ENCODE results near the gene EFHD2.
"Not testable (repeated sequence)": the region's sequence is repeated elsewhere in the genome, so short reads cannot be mapped to it uniquely, and the experiment has no call there.

The EFHD2 gene

DNA sequence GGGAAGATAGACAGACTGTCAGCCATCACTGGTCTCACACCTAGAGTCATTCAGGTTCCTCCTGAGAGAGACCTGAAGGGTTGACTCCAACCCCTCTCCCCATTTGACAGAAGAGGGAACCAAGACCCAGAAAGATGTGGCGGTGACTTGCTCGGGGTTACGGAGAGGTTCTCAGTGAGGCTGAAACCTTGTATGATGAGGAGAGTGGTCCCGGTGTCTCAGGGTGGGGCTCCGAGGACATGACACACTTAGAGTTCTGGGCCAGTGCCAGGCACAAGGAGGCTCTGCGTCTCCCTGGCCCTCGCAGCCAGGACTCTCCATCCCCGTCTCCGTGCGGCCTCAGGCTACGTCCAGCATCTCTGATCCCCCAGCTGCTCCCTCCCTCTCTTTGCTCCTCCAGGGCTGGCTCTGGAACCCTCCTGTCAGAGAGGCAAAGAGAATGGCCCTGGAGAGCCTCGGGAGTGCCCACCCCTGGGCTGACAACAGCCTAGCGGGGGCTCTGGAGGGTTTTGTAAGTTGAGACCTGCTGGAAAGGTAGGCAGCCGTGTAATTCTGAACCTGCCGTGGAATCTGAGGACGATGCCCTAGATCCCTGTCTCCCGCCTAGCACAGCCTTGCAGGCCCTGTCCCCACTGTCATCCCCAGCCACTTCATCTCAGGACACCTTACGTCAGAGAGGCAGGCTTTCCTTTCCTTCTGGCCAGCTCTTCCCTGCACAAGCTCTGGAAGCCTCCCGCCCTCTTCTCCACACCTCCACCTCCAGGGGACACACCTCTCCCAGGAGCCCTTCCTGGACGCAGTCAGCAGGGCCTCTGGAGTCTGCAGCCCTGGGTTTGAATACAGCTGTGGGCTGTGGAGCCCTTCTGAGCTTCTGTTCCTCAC is 4.1 kb downstream of the EFHD2 start:
- DNase-seq: no peak

DNA sequence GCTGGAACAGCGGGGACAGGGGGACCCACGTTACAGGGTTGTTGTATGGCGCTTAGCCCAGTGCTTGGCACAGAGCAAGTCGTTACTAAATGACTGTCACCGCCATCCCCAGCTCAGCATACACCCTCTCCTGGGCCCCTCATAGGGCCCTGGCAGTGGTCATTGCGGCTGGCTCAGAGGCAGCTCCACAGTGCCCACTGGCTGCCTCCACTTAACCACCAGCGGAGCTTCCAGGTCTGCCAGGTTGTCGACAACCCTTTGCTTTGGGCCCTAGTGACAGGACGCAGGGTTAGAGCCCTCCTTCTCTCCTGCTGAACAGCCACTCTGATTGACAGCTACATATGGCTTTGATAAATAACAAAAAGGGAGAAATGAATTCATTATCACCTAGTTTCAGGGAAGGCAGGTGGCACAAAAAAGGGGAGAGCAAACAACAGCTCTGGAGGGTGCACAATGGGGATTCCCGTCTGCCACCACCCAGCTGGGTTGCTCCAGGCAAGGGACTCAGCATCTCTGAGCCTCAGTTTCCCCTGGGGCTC is 4.8 kb downstream of the EFHD2 start:
- no peak for DNase-seq

DNA sequence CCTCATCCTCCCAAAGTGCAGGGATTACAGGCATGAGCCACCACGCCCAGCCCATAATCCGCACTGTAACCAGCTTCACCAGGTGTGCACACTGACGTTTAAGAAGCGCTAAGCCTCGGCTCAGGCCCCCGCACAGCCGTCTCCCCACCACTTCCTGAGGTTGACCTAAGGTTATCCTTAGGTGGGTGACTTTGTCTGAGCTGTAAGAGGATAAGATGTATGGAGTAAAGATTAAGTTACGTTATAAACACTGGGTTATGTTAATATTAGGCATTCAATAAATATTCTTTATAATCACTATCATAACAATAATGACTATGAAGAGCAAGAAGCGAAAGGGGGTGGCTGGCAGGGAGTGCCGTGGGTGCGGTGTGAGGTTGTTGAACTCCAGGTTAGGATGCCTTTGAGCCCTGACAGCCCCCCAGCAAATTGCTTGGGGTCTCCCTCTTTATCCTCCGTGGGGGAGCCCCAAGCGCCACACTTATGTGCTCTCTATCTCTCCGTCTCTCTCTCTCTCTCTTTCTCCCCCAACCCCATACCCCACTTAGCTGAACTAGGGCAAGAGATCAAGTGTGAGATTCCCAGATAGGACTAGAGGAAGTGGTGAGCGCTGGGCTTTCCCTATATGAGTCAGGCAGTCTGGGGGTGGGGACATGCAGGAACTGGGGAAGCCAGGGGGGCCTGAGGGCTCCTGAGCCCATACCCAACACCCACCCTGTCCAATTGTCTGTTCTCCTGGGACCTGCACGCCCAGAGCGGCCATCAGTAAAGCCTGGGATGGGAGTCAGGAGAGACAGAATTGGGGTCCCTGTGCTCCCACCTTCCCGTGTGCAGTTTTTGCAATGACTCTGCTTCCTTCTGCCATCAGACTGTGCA is 7.6 kb downstream of the EFHD2 start:
- no peak for DNase-seq

DNA sequence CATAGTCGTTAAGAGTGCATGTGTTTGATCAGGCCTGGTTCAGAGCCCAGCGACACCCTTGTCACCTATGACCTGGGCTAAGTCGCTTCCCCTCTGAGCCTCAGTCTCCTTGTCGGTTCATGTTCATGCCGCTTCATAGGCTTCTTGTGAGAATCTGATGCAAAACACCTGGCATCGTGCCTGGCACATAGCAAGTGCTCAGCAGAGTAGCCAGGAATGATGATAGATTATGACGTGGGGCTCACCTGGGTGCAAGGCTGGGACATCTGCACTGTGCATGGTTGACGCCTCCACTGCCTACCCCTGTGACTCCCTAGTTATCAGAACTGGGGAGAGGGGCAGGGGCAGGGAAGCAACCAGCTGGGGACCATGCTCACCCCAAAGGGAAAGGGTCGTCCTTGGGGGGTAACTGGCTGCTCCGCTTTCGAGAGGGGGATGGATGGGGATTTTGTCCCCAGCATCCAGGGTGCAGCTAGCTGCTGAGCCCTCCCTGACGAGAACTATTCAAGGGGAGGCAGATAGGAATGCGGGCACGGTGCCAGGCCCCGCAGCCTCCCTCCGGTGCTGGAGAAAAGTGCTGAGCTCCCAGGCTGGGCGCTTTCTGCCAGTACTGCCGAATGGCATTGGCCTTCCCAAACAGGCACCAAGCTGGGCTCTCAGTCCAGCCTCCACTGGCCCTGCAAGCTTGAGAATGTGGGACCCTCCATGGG is 9.3 kb downstream of the EFHD2 start:
- no peak for DNase-seq

DNA sequence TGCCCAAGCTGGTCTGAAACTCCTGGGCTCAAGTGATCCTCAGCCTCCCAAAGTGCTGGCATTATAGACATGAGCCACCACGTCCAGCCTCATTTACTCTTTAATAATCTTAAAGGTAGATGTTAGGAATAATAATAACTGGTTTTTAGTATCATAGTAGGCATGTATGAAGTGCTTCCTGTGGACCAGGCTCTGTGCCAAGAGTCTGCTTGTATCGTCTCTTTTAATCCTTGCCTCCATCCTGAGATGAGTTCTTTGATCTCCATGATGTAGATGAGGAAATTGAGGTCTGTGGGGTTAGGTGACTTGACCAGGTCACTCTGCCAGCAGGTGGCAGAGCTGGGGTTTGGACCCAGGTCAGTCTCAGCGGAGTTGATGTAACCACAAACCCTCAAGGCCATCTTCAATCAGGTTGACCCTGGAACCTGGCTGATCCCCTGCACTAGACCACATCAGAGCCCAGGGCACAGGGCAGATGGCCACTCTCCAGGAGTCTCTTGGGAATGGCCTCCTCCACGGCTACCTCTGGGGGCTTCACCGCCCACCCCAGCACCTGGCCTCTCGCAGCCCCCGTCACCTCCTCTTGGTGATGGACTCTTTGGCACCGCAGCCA is 11.3 kb downstream of the EFHD2 start:
- no peak for DNase-seq

DNA sequence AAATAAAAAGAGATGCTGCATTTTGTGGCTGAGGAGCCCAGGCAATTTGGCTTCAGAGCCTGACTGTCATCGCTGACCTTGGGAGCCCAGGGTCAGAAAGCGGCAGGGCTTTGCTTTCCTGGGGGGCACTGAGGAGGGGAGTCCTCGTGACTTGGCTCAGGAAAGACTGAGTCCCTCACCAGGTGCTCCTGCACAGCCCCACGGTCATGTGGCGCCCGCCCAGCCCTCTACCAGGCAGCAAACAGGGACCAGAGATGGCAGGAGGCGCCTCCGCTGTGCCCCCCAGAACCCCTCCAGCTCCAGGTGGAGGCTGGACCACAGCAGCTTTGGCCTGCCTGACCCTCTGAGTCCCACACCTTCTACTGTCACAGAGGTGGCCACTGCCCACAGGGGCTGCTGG is 13.2 kb downstream of the EFHD2 start:
- no peak for DNase-seq

DNA sequence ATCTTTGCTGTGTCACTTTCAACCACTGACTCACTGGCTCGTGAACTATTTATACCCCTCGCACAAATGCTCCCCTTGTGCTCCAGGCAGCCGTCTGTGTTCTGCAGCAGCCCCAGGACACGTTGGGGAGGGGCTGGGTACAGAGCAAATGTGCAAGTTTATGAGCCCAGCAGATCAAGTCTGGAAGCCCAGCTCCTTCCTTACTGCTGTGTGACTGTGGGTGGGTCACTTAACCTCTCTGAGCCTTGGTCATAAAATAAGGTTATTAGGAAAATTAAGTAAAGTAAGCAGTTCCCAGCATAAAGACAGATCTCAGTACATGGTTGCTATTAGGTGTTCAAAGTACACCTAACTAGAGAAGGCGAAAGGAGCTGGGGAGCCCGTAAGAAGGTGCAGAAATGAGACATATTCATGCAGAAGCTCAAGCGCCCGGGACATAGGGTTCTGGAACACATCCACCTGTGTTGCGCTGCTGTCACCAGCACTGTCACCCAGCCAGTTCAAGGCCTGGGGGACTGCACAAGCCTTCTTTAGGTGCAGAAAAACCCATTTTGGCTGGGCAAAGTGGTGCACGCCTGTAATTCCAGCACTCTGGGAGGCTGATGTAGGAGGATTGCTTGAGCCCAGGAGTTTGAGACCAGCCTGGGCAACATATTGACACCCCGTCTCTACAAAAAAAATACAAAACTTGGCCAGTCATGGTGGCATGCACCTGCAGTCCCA is 13.8 kb downstream of the EFHD2 start:
- no peak for DNase-seq

DNA sequence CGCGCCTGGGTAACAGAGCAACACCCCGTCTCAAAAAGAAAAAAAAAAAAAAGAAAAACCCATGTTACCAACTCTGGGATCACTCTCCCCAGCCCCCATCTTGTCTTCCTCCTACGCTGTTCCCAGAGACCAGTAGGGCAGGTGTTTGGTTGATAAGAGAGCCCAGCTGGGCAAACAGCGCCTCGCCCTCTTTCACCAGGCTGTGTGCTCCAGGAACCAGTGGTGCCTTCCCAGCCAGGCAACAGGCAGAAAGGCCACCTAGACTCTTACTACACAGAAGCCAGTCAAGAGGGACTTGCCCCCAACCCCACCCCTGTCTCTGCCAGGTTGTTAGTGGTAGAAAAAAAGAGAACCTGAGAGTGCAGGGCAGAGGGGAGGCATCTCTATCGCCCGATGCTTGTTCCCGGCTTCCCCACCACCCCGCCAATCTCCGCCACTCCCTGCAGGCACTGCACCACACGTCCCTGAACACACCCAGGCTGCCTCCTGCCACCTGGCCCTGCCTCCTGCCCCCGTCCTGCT is 14.5 kb downstream of the EFHD2 start:
- DNase-seq: no peak

DNA sequence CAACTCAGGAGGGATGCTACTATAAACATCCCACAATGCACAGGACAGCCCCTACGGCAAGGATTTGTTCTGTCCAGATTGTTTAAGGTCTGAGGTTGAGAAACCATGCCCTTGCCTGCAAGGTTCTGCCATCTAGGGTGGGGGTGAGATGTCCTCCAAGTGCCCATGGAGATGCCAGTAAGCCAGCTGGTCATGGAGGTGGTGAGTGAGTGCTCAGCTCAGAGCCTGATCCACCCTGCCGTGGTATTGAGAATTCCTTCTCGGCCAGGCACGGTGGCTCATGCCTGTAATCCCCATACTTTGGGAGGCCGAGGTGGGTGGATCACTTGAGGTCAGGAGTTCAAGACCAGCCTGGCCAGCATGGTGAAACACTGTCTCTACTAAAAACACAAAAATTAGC is 15.3 kb downstream of the EFHD2 start:
- no peak for DNase-seq

DNA sequence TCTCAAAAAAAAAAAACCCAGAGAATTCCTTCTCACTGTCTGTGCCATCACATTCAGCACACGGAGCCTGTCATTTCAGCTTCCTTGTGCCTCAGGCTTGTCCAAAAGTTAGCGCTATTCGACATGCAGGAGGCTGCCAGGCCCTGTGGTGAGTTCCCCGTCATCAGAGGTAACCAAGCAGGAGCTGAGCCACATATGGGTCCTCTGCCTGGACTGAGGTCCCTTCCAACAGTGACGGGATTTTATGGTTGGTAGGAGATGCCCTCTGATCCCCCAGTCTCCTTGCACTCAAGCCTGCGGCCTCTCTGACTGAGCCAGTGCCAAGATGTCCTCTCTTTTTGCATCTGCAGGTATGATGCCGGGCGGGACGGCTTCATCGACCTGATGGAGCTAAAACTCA is 15.8 kb downstream of the EFHD2 start:
- DNase-seq: no peak

DNA sequence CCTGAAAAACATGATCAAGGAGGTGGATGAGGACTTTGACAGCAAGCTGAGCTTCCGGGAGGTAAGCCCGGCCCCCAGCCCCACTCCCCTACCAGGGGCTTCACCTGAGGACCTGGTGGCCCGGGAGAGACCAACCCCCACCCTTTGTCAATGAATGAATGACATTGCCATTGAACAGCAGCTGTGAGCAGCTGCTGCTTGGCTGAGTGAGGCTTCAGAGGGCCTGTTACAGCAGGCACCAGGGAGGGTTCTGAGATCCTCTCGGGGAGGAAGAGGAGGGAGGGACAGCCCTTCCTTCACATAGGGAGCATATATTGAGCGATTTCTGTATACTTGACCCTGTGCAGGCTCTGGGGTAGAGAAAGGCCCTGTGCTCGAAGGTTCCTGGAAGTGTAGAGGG is 16.3 kb downstream of the EFHD2 start:
- no peak for DNase-seq

DNA sequence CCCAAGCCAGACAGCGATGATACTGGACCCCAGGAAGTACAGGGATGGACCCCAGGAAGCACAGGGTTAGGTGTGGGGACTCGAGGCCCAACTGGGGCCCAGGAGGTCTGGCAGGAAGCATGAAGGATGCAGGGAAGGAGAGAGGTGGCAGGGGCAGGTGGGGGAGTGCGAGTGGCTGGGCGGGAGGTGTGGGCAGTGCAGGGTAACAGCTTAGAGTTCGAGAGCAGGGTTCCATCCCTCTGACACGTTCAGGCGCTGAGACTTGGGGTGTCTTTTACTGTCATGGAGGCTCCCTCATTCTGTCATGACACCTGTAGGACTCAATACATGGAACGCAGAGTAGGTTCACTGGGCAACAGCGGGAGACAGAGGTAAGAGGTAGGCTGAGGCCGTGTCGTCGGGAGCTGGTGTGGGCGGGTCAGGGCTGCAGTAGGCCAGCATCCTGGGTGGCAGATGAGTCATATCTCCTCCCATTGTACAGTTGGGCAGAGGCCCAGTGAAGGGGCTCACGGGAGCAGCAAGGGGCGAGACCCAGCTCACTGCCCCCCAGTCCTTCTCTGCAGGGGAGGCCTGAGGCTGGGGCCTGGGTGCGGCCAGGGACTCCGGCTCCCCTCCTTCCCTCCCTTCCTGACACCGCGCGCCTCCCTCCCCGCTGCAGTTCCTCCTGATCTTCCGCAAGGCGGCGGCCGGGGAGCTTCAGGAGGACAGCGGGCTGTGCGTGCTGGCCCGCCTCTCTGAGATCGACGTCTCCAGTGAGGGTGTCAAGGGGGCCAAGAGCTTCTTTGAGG is 17.0 kb downstream of the EFHD2 start:
- DNase-seq: no peak

DNA sequence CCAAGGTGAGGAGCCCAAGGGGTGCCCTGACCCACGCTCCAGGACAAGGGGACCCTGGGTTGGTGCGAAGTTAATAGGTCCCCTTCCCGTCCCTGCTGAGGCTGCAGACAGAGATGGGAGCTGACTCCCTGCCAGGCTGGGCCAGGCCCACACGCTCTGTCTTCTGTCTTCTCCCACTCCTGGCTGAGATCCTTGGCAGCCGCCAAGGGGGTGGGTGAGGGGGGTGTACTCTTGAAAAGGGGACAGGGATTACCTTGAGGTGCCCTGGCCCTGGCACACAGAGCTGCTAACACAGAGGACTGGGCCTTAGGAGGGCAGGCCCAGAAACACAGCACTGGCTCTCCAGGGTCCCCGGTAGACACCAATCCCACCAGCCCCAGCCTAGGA is 17.6 kb downstream of the EFHD2 start:
- DNase-seq: no peak

DNA sequence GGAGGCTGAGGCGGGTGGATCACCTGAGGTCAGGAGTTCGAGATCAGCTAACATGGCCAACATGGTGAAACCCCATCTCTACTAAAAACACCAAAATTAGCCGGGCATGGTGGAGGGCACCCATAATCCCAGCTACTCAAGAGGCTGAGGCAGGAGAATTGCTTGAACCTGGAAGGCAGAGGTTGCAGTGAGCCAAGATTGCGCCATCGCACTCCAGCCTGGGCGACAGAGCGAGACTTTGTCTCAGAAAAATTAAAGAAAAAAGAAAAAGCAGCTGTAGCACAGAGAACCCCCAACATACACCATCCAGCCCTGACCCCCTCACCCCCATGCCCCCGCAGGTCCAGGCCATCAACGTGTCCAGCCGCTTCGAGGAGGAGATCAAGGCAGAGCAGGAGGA is 18.6 kb downstream of the EFHD2 start:
- DNase-seq: not testable (repeated sequence)

DNA sequence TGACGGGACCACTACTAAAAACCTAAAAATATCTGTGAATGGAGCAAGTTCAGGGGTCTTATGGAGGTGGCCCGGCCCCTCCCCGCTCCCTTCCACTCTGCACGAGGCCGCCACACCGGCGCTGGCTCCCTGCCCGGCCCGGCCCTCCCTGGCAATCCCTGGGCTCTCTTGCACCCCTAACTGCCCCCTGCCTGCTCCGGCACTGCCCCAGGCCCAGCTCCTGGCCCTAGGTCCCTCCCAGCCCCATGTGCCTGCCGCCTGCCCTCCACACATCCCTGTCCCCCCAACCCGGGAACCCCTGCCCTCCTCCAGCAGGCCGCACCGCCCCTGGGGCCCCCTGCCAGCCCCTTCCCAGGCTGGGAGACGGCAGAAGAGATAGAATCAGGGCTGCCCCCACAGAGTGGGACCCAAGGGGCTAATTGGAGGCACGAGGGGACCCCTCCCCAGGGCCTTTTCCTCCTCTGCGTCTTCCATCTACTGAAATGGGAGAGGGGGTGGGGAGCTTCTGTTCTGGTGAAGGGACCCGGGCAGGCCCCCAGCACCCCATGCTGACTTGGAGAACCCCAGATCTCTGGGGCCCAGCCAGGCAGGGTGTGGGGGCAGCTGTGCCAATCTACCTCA is 19.2 kb downstream of the EFHD2 start:
- no peak for DNase-seq

DNA sequence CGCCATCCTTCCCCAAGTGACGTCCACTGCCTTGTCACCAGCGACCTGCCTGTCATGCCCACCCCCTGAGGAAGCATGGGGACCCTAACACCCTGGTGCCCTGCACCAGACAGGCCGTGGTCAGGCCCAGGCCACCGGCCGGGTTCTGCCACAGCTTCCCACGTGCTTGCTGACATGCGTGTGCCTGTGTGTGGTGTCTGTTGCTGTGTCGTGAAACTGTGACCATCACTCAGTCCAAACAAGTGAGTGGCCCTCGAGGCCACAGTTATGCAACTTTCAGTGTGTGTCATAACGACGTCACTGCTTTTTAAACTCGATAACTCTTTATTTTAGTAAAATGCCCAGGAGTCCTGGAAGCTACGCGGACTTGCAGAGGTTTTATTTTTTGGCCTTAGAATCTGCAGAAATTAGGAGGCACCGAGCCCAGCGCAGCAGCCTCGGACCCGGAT is 20.0 kb downstream of the EFHD2 start:
- no peak for DNase-seq

DNA sequence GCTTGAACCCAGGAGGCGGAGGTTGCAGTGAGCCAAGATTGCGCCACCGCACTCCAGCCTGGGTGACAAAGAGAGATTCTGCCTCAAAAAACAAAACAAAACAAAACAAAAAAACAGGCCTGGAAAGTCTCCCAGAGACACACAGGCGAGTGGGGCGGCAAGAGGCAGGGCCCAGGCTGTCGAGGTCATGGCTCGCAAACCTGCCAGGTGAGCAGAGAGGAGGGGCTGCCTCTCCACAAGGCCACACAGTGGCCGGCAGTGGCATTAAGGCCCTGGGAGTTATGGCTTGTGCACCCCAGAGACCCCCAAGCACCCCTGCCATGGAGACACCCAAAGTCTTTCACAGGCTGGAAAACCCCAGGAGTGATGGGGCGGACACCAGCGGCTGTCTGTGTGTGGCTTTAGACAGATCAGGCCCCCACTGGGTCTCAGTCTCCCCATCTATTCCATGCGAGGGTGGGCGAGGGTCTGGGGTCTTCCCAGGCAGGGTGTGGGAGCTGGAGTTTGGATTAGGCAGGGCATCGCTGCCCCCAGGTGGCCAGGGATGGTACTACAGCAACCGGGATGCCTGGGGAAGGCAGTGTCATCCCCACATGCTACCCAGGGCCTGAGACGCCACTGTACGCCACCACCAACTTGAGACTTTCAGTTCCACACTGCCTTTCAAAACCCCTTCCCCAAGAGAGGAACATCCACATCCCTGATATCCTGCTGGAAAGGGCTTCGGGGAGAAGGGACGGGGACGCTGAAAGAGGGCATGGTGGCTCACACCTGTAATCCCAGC is 21.3 kb downstream of the EFHD2 start:
- DNase-seq: no peak

DNA sequence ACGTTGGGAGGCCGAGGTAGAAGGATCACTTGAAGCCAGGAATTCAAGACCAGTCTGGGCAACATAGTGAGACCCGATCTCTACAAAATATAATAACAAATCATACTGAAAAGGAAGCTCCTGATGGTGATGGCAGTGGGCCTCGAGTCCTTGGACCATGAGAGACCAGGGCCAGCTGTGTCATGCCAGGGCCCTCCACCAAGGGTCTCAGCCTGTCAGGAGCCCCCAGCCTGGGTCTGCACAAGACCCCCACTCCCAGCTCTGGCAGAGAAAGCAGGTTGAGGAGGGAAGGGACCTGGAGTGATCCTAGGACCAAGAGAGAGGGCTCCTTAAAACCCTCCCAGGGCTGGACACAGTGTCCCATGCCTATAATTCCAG is 21.9 kb downstream of the EFHD2 start:
- no peak for DNase-seq

DNA sequence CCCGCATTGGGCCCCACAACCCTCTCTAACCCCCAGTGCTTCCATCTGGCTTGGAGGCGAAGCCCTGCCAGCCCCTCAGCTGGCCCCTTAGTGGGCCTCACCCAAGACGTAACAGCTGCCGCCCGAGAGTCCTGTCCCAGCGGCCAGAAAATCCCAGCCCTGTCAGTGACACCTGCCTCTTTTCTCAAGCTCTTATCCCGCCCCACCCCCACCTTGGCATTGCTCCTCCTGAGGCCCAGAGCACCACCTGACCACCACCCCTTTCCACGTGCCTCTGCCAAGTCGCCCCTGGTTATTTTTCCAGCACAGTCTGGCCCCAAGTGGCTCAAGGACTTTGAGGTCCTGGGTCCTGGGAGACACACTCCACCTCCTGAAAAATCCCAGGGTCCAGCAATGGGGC is 22.6 kb downstream of the EFHD2 start:
- peak; percentile 20 for DNase-seq

DNA sequence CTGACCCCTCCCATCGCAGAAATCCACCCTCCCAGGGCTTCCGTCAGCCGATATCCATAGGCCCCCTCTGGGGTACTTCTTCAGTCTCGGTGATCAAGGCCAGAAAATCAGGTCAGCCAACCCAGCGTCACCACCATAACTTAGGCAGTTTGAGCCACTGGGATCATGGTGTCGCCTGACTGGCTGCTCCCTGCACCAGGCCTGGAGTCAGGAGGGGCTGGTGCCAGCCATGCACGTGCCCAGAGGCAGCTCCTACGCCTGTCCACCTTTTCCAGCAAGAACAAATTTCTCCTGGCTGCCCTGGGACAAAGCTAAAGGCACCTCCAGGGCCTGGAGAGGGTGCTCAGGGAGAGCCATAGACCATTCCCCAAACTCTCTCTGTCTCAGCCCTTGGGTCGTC is 23.8 kb downstream of the EFHD2 start:
- DNase-seq: no peak
